Heart right ventricle (tissue), 16 donors: ENCODE results near the gene PHGDH. TPM values are rescaled to one million over a fixed set of nuclear protein-coding genes. Genes with fewer than 3 reads are reported as not detected.

Source experiments
- ATAC-seq, 8 donors: fragments of 200-7000 bp; cut with Tn5 transposase; one replicate each; pipeline ENCODE4 v1.9.1; 2020; ENCODE audit warnings: mild to moderate bottlenecking in 8 of 8, moderate library complexity in 8 of 8, moderate number of reproducible peaks in 1 of 8
- DNase-seq, 2 donors: peaks; one replicate each; pipeline ENCODE4 v3.0.0-alpha.2; 2020
- H3K27ac ChIP-seq, 10 donors: fragments of 200-600 bp; sonication (generic) in 2 of 10; one replicate each; pipeline versions ENCODE4 v1.5.0 to v1.8.0; 2020 to 2022; ENCODE audit warnings: mild to moderate bottlenecking in 3 of 10
- H3K27me3 ChIP-seq, 7 donors: fragments of 200-600 bp; one replicate each; pipeline ENCODE4 v1.8.0; 2021 to 2022; ENCODE audit warnings: mild to moderate bottlenecking in 2 of 7
- H3K36me3 ChIP-seq, 9 donors: fragments of 200-600 bp; sonication (generic) in 1 of 9; one replicate each; pipeline versions ENCODE4 v1.5.0 to v1.8.0; 2020 to 2022; ENCODE audit warnings: mild to moderate bottlenecking in 2 of 9
- H3K4me1 ChIP-seq, 9 donors: fragments of 200-600 bp; sonication (generic) in 1 of 9; one replicate each; pipeline versions ENCODE4 v1.5.0 to v1.8.0; 2020 to 2022; ENCODE audit warnings: mild to moderate bottlenecking in 4 of 9
- H3K4me3 ChIP-seq, 10 donors: fragments of 200-600 bp; sonication (generic) in 2 of 10; one replicate each; pipeline versions ENCODE4 v1.5.0 to v1.8.0; 2020 to 2022; ENCODE audit warnings: mild to moderate bottlenecking in 7 of 10, moderate library complexity in 2 of 10
- H3K9me3 ChIP-seq, 11 donors: fragments of 200-600 bp in 10 of 11; sonication (generic) in 2 of 11; one replicate each; pipeline versions ENCODE4 v1.5.0 to v1.8.0; 2013 to 2022; ENCODE audit warnings: mild to moderate bottlenecking in 2 of 11, control low read depth in 1 of 11, moderate library complexity in 1 of 11
- WGBS, 2 donors: extraction: QIAGEN DNeasy Blood & Tissue Kit; methylation state at CpG; one replicate each; pipeline ENCODE4 v1.1.7; 2013; ENCODE audit warnings: inconsistent platforms in 1 of 2; 5-methylcytosine and 5-hydroxymethylcytosine counted together
- intact Hi-C, 10 donors: fragments of 100-400 bp; cut with DNase I; formaldehyde crosslinking; loops; one replicate each; pipeline versions ENCODE4 v1.11.1 to v1.14.2; 2022
- polyA plus RNA-seq, 2 donors: library from polyadenylated mRNA; stranded (reverse); fragments of 200-250 nt; gene quantifications; one replicate each; pipeline ENCODE4 v1.2.3, GENCODE V29; 2013
- total RNA-seq, 10 donors: library from RNA; stranded (reverse); fragmentation: NEBNext Ultra II Directional in 3 of 10; extraction: Animal tissue kit (Norgen Biotek cat#: 25700) in 3 of 10; gene quantifications; one replicate each; pipeline versions ENCODE4 v1.2.1 to v1.2.4, GENCODE V29; 2021 to 2023
- TF ChIP-seq, protein P1 (sequence below), 9 donors: fragments of 200-600 bp; sonication (generic) in 2 of 9; IDR thresholded peaks; one replicate each; pipeline versions ENCODE4 v1.5.0 to v1.8.0; 2021 to 2022; ENCODE audit warnings: antibody characterized with exemption in 9 of 9, mild to moderate bottlenecking in 5 of 9, moderate library complexity in 1 of 9
- donor health status: Arrhythmogenic right ventricular cardiomyopathy.
- donor health status: ischemic (EF 13 %, LVEDD 7.1; RV severe dilation, severe dysfunction).
- donor health status: healthy with polysubstance abuse.
- donor health status: DM: no; HTN: yes; CAD: no.
- donor health status: DM: no; HTN: no; CAD: no.
- donor health status: ischemic (EF 25% LVEDD 6.9; RV normal size, moderate dysfunction).
- donor health status: ischemic (EF 25% LVEDD 5.7; RV mildly dilated, moderate dysfunction).
- donor health status: healthy.
- donor health status: DM: yes; HTN: yes; CAD: no.
- donor health status: Ischemic cardiomyopathy.
- donor health status: ischemic (EF 35%, LVEDD 5.7; RV mildly dilated, moderate dysfunction).
- donor health status: nonischemic (EF 11% LVEDD 7.7; RV severe dilation, severe dysfunction).
- donor health status: DM: yes; HTN: yes; CAD: no.
- donor health status: PGD.
- donor health status: ischemic (EF 29% LVEDD 5.4; RV normal size, mild dysfunction).
- donor health status: nonischemic (EF 23%, LVEDD 6.1; RV moderate dilation, normal function).

Gene PHGDH
- total and polyA plus RNA-seq, 12 donors, result 3.8 to 23.4 (median 5.0) TPM

DNA sequence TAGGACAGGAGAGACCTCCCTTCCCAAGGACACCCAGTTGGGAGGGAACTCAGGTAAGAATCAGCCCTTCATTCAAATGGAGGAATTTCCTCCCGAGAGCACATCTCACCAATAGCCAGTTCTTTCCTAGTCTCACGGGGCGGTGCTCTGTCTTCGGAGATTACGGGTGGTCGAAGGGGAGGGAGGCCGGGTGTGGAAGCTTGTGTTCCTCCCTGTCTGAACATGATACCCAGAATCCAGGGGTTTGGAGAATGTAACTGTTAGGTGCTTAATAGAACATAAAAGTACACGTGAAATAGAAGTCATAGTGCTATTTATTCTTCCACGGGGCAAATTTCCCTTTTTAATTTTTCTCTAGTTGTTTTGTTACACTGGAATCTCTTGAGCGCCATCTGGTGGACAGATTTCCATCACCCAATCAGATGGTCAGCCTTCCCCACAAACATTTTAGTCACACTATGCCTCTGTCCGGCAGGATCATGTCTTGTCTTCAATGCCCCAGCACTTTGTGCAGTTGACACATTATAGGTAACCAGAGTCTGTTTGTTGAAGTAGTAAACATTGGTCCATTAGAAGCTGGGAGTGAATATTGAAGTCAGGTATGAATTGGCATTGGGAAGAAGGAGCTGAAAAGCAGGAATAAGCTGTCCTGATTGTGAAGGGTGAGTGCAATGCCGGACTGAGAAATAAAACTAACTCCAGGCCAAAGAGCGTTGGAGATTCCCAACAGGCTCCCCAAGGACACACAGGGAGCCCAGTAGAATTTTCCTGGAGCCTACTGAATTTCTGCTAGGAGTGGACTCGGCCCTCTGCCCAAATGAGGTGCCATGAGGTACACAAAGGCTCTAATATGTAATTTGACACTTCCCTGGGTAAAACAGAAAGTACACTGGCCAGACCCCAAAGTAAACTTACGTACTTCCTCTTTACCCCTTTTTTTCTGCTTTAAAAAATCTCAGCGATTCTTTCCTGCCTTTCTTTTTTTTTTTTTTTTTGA lies 36.1 kb upstream of the PHGDH start:
- Histone ChIP-seq H3K36me3 (no peaks in the 10 kb centered on the region), H3K4me3 (peak overlapping the region in 9 of 10 donors; percentile 28 to 55 (median 43)), H3K9me3 (no peaks in the 10 kb centered on the region), H3K4me1 (peaks cover 0 to 24% (median 10%) of the 10 kb centered on the region in 9 donors), H3K27ac (peak overlapping the region in 4 of 10 donors; percentile 0 to 30 (median 23)), H3K27me3 (no peaks in the 10 kb centered on the region)
- intact Hi-C loops, result loop anchor here in 4 of 10 donors (1.0 to 10.0 kb wide), 4 partner anchors 62 to 401 kb away; no protein-coding TSS in a partner anchor
- TF ChIP-seq, protein P1, sequence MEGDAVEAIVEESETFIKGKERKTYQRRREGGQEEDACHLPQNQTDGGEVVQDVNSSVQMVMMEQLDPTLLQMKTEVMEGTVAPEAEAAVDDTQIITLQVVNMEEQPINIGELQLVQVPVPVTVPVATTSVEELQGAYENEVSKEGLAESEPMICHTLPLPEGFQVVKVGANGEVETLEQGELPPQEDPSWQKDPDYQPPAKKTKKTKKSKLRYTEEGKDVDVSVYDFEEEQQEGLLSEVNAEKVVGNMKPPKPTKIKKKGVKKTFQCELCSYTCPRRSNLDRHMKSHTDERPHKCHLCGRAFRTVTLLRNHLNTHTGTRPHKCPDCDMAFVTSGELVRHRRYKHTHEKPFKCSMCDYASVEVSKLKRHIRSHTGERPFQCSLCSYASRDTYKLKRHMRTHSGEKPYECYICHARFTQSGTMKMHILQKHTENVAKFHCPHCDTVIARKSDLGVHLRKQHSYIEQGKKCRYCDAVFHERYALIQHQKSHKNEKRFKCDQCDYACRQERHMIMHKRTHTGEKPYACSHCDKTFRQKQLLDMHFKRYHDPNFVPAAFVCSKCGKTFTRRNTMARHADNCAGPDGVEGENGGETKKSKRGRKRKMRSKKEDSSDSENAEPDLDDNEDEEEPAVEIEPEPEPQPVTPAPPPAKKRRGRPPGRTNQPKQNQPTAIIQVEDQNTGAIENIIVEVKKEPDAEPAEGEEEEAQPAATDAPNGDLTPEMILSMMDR (IDR thresholded peaks at IDR 0.05), result peak; percentile 79 to 95 (median 86)
- ATAC-seq, result peak; percentile 62 to 91 (median 84)
- WGBS, 2 donors, result 18 to 22% methylated on average over 16 of the region's 16 CpGs
- DNase-seq, result peak; percentile 24 to 89

GRCh38 chr1:119676571-119677206 lies 35.0 kb upstream of the PHGDH start:
- Histone ChIP-seq H3K9me3 (no peaks in the 10 kb centered on the region), H3K27me3 (no peaks in the 10 kb centered on the region), H3K27ac (peak overlapping the region in 1 of 10 donors; percentile 23), H3K4me3 (no peak overlapping the region), H3K36me3 (no peaks in the 10 kb centered on the region), H3K4me1 (peaks cover 0 to 24% (median 10%) of the 10 kb centered on the region in 9 donors)
- intact Hi-C loops, result loop anchor here in 2 of 10 donors (5.0 to 10.0 kb wide), 2 partner anchors 64 to 402 kb away; no protein-coding TSS in a partner anchor
- DNase-seq (no peak), ATAC-seq (peak in 4 of 8 donors; percentile 30 to 75 (median 50))
- TF ChIP-seq, protein P1 (IDR thresholded peaks at IDR 0.05), result peak in 2 of 9 donors; percentile 11 to 21
- 85 to 87% methylated on average over 8 of the region's 8 CpGs for WGBS, 2 donors

DNA sequence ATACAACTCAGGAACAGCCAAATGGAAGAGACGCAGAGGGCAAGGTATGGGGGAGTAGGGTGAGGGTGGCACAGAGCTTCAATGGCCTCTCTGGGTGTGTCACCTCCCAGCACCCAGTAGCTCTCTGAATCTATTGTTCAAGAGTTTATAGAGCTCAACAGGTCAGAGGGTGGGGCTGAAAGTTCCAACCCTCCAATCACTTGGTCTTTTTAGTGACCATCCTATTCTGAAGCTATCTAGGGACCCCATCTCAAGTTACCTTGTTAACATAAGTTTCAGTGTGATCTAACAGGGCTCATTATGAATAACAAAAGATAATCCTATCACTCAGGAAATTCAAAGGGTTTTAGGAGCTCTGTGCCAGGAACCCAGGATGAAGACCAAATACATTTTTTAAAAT lies 32.5 kb upstream of the PHGDH start:
- DNase-seq (no peak), ATAC-seq (no peak)
- Histone ChIP-seq H3K27me3 (no peaks in the 10 kb centered on the region), H3K9me3 (no peaks in the 10 kb centered on the region), H3K36me3 (no peaks in the 10 kb centered on the region), H3K4me3 (no peak overlapping the region), H3K4me1 (peaks cover 0 to 17% (median 9%) of the 10 kb centered on the region in 9 donors), H3K27ac (no peak overlapping the region)
- intact Hi-C loops, result loop anchor here in 2 of 10 donors (5.0 to 10.0 kb wide), 2 partner anchors 67 to 404 kb away; no protein-coding TSS in a partner anchor
- TF ChIP-seq, protein P1 (IDR thresholded peaks at IDR 0.05), result no peak
- 85 to 96% methylated on average over 1 of the region's 1 CpG for WGBS, 2 donors

- H3K4me3 ChIP-seq, result no peak overlapping the region
- H3K9me3 ChIP-seq, result no peaks in the 10 kb centered on the region
- no peak overlapping the region for H3K27ac ChIP-seq
- ATAC-seq (no peak), DNase-seq (no peak)
- TF ChIP-seq, protein P1 (IDR thresholded peaks at IDR 0.05), result no peak
- H3K36me3 ChIP-seq, result no peaks in the 10 kb centered on the region
- H3K4me1 ChIP-seq, result peaks cover 0 to 8% (median 2%) of the 10 kb centered on the region in 9 donors
- H3K27me3 ChIP-seq, result no peaks in the 10 kb centered on the region
- intact Hi-C loops, result no loop called here
- 94 to 98% methylated on average over 3 of the region's 3 CpGs for WGBS, 2 donors
Observed at GRCh38 chr1:119680193-119680592, 31.5 kb upstream of the PHGDH start.
